ENCODE data around the gene ADM5. TPM values are rescaled to one million over a fixed set of nuclear protein-coding genes. Genes with fewer than 3 reads are reported as not detected.
A peak's percentile ranks its signal among the peaks of the same experiment; 100 is the strongest.

ADM5 gene
- total RNA-seq, 1 donor from 2014 or later: 3.2 TPM

Small RNA genes within 50 kb of the gene (microRNA-seq; reads per million reads assigned to microRNA genes)
- 3.2 reads per million, percentile 23 among the genes with 10 or more reads in this experiment for gene MIR5088 (ENCODE audit: unreplicated experiment)

Other genes with a start within 250 kb of the ADM5 start
- gene SLC17A7, start 248.1 kb upstream of the ADM5 start, total RNA-seq (ENCODE audit: unreplicated experiment): 188 TPM
- gene PIH1D1, start 237.8 kb upstream of the ADM5 start, total RNA-seq (ENCODE audit: unreplicated experiment): 104 TPM
- 28.6 TPM for gene ALDH16A1, start 236.4 kb upstream of the ADM5 start, total RNA-seq (ENCODE audit: unreplicated experiment)
- 13.1 TPM for gene FLT3LG, start 215.4 kb upstream of the ADM5 start, total RNA-seq (ENCODE audit: unreplicated experiment)
- 1,648 TPM for gene RPL13A, start 202.0 kb upstream of the ADM5 start, total RNA-seq (ENCODE audit: unreplicated experiment)
- 1,862 TPM for gene RPS11, start 193.2 kb upstream of the ADM5 start, total RNA-seq (ENCODE audit: unreplicated experiment)
- gene FCGRT, start 176.9 kb upstream of the ADM5 start, total RNA-seq (ENCODE audit: unreplicated experiment): 8.9 TPM
- 2.5 TPM for gene RCN3, start 161.6 kb upstream of the ADM5 start, total RNA-seq (ENCODE audit: unreplicated experiment)
- 94.4 TPM for gene NOSIP, start 109.0 kb upstream of the ADM5 start, total RNA-seq (ENCODE audit: unreplicated experiment)
- 0.29 TPM for gene PRRG2, start 108.3 kb upstream of the ADM5 start, total RNA-seq (ENCODE audit: unreplicated experiment)
- 39.2 TPM for gene PRR12, start 98.4 kb upstream of the ADM5 start, total RNA-seq (ENCODE audit: unreplicated experiment)
- gene RRAS, start 49.5 kb upstream of the ADM5 start, total RNA-seq (ENCODE audit: unreplicated experiment): 4.7 TPM
- gene SCAF1, start 47.4 kb upstream of the ADM5 start, total RNA-seq (ENCODE audit: unreplicated experiment): 84.4 TPM
- gene IRF3, start 23.7 kb upstream of the ADM5 start, total RNA-seq (ENCODE audit: unreplicated experiment): 40.1 TPM
- gene BCL2L12, start 23.7 kb upstream of the ADM5 start, total RNA-seq (ENCODE audit: unreplicated experiment): 7.5 TPM
- gene PRMT1, start 12.3 kb upstream of the ADM5 start, total RNA-seq (ENCODE audit: unreplicated experiment): 177 TPM
- 133 TPM for gene CPT1C, start 1.5 kb downstream of the ADM5 start, total RNA-seq (ENCODE audit: unreplicated experiment)
- gene TSKS, start 73.7 kb downstream of the ADM5 start, total RNA-seq (ENCODE audit: unreplicated experiment): not detected
- gene AP2A1, start 77.4 kb downstream of the ADM5 start, total RNA-seq (ENCODE audit: unreplicated experiment): 175 TPM
- 13.6 TPM for gene FUZ, start 123.7 kb downstream of the ADM5 start, total RNA-seq (ENCODE audit: unreplicated experiment)
- gene MED25, start 128.7 kb downstream of the ADM5 start, total RNA-seq (ENCODE audit: unreplicated experiment): 51.0 TPM
- gene PTOV1, start 161.6 kb downstream of the ADM5 start, total RNA-seq (ENCODE audit: unreplicated experiment): 342 TPM
- gene PNKP, start 178.0 kb downstream of the ADM5 start, total RNA-seq (ENCODE audit: unreplicated experiment): 81.3 TPM
- gene AKT1S1, start 187.8 kb downstream of the ADM5 start, total RNA-seq (ENCODE audit: unreplicated experiment): 23.7 TPM
- gene TBC1D17, start 188.1 kb downstream of the ADM5 start, total RNA-seq (ENCODE audit: unreplicated experiment): 56.8 TPM
- gene IL4I1, start 207.3 kb downstream of the ADM5 start, total RNA-seq (ENCODE audit: unreplicated experiment): 0.59 TPM
- gene ATF5, start 239.6 kb downstream of the ADM5 start, total RNA-seq (ENCODE audit: unreplicated experiment): 138 TPM
- 65.4 TPM for gene NUP62, start 239.9 kb downstream of the ADM5 start, total RNA-seq (ENCODE audit: unreplicated experiment)